Activated CD4-positive, alpha-beta T cell treated with anti-CD3 and anti-CD28 coated beads, Interleukin-2, Interleukin-4, amounts not matched to agents 100 ng/mL and 50 ng/mL, durations not matched to agents 16 hours and 8 hours (primary cell): ENCODE data around the gene OR4B1.
A peak's percentile ranks its signal among the peaks of the same experiment; 100 is the strongest.
"Not testable (repeated sequence)": the region's sequence is repeated elsewhere in the genome, so short reads cannot be mapped to it uniquely, and the experiment has no call there.

Source experiments
- DNase-seq: peaks from one replicate; pipeline ENCODE4 v3.0.0-alpha.2; 2020; ENCODE audit warnings: low spot score

OR4B1 gene

GRCh38 chr11:48216510-48216909 lies at the start of gene OR4B1:
OR4B1 (plus strand) TSS chr11:48216810; CDS start chr11:48216810, 0 bp downstream.
- DNase-seq = no peak

- DNase-seq = no peak
These were observed 49.2 kb upstream of the OR4B1 start for GRCh38 chr11:48167380-48167779.

GRCh38 chr11:48168815-48169214 lies 47.8 kb upstream of the OR4B1 start:
- no peak for DNase-seq

- DNase-seq = no peak
These were observed 47.4 kb upstream of the OR4B1 start for GRCh38 chr11:48169259-48169658.

DNA sequence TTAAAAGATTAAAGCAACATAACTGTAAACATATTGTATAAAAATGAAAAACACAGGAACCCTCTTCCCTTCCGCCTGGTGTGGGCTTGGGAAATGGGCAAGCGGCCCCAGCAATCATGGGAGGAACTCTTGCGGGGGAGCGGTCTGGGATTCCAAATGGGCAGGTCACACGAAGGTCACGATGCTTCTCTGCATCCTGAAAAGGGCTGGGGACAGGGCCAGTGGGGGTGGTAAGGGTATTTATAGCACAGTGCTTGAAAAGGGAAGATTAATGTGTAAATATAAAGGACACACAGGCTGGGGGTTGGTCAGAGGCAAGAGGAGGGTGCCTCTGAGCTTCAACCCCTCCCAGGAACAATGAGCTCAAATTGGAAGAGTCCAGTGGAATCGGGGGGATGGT lies 46.9 kb upstream of the OR4B1 start:
- no peak for DNase-seq

DNA sequence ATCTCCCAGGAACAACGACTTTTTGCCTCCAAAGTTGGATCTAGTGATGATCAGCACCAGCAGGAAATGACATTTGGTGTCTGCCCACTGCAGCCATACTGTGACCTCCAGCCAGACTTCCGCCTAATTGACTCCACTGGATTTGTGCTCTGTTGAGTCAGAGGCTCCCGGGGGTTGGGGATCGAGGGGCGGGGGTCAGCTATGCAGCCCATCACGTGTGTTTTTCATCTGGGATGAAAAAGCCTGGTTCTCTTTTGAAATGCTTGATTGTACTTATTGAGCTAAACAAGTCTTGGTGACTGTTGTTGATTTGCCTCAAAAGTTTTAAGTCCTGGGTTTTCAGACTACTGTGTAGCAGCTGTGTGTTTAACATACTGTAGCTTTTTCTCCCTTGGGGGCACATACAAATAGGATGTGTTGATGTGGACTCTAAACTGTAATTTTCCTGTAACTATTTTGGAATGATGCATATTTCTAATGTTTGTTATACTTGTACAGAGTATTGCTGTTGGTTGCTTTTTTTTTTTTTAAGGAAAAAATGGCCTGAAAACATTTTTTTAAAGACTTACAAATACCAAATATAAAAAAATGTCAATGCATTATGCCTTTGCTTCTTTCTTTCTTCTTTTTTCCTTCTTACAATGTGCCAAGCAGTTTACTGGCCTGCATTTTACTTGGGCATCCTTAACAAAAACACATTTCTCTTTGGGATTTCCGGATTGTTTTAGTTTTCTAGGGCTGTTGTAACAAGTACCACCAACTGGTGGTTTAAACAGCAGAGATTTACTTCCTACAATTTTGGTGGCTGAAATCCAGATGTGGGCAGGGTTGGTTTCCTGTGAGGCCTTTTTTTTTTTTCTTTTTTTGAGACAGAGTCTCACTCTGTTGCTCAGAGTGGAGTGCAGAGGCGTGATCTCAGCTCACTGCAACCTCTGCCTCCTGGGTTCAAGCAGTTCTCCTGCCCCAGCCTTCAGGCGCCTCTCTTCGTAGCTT lies 46.1 kb upstream of the OR4B1 start:
- no peak for DNase-seq

DNA sequence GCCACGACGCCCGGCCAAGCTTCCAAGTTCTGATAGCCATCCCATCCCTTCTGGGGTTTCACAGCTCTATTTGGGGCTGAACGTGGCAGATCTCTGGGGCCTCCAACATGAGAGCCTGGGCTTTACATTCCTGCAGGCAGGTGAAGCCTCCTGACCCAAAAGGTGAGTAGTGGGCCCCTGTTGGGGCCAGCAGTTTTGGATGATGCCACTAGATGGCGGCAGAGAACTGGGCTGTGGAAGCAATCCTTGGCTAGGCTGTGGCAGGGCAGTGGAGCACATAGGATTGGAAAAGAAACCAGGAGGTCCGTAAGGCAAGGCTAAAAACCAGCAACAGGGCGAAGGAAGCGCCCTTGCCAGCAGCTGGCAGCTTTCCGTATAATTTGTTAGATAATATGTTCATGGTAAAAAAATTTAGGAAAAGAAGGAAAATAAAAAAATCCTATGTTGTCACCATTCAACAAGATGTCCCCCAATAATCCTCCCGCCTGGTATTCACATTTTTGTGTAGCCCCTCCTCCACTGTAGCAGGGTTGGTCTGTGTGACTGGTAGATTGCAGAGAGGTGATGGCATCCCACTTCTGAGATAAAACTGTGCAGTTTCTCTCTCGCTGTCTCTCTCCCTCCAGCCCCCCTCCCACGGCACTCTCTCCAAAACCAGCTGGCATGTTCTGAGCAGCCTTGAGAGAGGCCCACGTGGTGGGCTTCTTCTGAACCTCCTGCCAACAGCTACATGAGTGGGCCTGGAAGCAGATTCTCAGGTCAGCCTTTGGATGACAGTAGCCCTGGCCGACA lies 43.6 kb upstream of the OR4B1 start:
- peak; percentile 64 for DNase-seq

- DNase-seq = no peak
These were observed 38.9 kb upstream of the OR4B1 start for GRCh38 chr11:48177661-48178060.

GRCh38 chr11:48180627-48181026 lies 36.0 kb upstream of the OR4B1 start:
- no peak for DNase-seq

GRCh38 chr11:48182860-48183526 lies 33.6 kb upstream of the OR4B1 start:
- DNase-seq = no peak

GRCh38 chr11:48184452-48184851 lies 32.2 kb upstream of the OR4B1 start:
- DNase-seq = no peak

GRCh38 chr11:48190906-48191654 lies 25.5 kb upstream of the OR4B1 start:
- not testable (repeated sequence) for DNase-seq

DNA sequence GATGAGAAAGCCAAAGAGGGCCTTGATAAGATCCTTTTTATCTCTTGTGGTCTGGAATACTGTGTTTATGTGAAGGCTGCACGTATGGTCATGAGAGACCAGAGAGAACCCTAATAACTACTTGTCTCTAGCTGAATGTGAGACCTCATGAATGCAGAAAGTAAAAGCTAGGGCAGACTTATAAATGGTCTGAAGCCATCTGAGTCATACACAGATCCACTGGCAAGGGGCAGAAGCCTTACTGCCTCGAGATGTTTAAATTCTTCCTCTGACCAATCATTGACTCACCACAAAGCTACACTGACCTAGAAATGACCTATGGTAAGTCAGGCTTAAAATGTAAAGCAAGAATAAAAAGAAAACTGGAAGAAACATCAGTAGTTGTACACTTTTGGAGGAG lies 22.7 kb upstream of the OR4B1 start:
- no peak for DNase-seq

- no peak for DNase-seq
These were observed 8.7 kb upstream of the OR4B1 start for GRCh38 chr11:48207881-48208280.

DNA sequence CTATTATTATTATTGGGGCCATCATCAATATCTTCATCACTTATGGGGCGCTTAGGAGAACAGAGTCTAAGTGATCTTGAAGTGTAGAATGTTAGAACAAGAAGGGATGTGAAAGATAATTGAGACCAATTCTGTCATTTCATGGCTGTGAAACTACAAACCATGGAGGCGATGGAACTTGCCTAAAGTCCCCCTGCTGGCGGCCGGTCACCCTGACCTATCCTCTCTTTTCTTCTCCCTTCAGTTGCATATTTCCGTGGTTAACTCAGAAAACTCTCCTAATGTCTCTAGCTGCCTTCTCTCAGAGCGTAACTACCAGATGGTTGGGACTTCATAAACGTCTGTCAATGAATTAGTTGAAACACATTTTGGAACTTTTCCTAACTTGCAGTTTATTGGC lies 6.6 kb upstream of the OR4B1 start:
- DNase-seq = no peak

GRCh38 chr11:48228761-48229160 lies 12.2 kb downstream of the OR4B1 start:
- no peak for DNase-seq

GRCh38 chr11:48230057-48230456 lies 13.4 kb downstream of the OR4B1 start:
- not testable (repeated sequence) for DNase-seq

- DNase-seq = no peak
These were observed 21.1 kb downstream of the OR4B1 start for GRCh38 chr11:48237727-48238126.

- DNase-seq = no peak
These were observed 25.9 kb downstream of the OR4B1 start for GRCh38 chr11:48242501-48242900.

DNA sequence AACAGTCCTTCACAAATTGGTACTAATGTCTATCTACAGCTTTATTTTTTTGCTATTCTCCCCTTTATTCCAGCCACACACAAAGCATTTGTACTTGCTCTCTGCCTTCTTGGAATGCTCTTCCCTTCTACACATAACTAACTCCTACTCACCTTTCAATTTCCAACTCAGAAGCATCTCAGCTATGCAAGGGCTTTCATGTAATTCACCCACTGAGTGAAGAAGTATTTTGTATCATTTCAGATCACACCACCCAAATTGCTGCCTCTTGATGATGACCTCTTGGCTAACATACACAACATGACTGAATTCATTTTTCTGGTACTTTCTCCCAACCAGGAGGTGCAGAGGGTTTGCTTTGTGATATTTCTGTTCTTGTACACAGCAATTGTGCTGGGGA lies 28.2 kb downstream of the OR4B1 start, which contains the start of gene OR4X2:
Gene OR4X2, plus strand, starts transcription at position 301 of the 400 bp plus-strand sequence. Its CDS starts 0 bp downstream, at position 301.
- no peak for DNase-seq

DNA sequence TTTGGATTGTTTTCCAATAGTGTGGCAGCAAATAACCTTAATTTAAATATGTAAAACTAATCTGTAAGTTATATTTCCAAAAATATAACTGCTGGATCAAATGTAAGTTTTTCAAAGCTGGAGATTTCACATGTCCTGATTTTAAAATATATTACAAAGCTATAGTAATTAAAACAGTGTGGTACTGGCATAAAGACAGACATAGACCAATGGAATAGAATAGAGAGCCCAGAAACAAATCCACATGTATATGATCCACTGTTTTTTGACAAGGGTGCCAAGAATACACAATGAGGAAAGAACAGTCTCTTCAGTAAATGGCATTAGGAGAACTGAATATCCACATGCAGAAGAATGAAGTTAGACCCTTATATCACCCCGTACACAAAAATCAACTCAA lies 32.3 kb downstream of the OR4B1 start:
- no peak for DNase-seq

DNA sequence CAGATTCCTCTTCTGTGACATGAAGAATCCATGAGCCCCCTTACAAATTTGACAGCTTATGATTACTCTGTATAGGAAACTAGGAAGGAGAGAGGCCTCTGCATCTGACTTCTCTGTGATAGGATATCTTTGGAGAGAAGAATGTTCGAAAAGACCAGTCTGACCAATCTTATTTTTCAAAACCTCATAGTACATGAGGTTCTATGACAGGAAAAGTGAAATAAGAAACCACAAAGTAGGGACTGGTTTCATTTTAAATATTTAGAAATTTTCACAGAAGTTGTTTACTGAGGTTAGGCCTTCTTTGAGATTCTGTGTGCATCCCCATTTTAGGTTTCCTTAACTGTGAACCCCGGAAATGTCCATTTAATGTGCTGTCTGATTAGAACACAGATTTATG lies 45.0 kb downstream of the OR4B1 start:
- DNase-seq = no peak
